SK-N-SH (cell line): ENCODE data around the gene RASGRF1. TPM values are rescaled to one million over a fixed set of nuclear protein-coding genes. Genes with fewer than 3 reads are reported as not detected.

Source experiments
- CTCF ChIA-PET: fragments of 300-600, 350-600 bp; formaldehyde crosslinking; extraction: SDS; loops from one replicate; lab custom pipeline; 2021; lab: Yijun Ruan, JAX
- POLR2A ChIA-PET: fragments of 350-600 bp; sonication (Branson Sonifier 250); formaldehyde crosslinking; extraction: SDS; loops from one replicate; lab custom pipeline; 2020; ENCODE audit warnings: antibody characterized with exemption, inconsistent platforms; lab: Yijun Ruan, JAX
- DNase-seq: peaks from one replicate; pipeline ENCODE4 v3.0.0; 2012
- H2AFZ ChIP-seq: fragments of 200-600 bp; sonication (generic); 2 replicates; pipeline ENCODE4 v1.8.1; 2016; ENCODE audit warnings: antibody characterized with exemption, mild to moderate bottlenecking, low read depth
- H3F3A ChIP-seq: fragments of 200-600 bp; sonication (generic); replicated peaks from 2 replicates; pipeline ENCODE3; 2016; ENCODE audit warnings: antibody characterized with exemption, mild to moderate bottlenecking; ENCODE audit not compliant: insufficient read depth
- H3K27ac ChIP-seq, 2 experiments: fragments of 200-500 bp in 1 of 2; fragments of 200-600 bp in 1 of 2; sonication (Bioruptor generic) in 1 of 2; sonication (generic), shearing (Covaris generic) in 1 of 2; 2 replicates each; pipeline versions ENCODE4 v1.5.1 to v1.6.1; 2014 to 2016; ENCODE audit warnings: low read depth in 2 of 2, inconsistent platforms in 1 of 2, low read length in 1 of 2, mild to moderate bottlenecking in 1 of 2, mixed read lengths in 1 of 2
- H3K27me3 ChIP-seq: fragments of 200-600 bp; sonication (generic), shearing (Covaris generic); 2 replicates; pipeline ENCODE4 v1.6.1; 2016; ENCODE audit warnings: mixed run types; ENCODE audit not compliant: insufficient read depth
- H3K36me3 ChIP-seq, 2 experiments: fragments of 200-500 bp in 1 of 2; fragments of 200-600 bp in 1 of 2; sonication (Bioruptor generic) in 1 of 2; sonication (generic) in 1 of 2; replicated peaks in 1 of 2; 2 replicates each; pipeline versions ENCODE3 to v1.5.1; 2014 to 2016; ENCODE audit warnings: low read length in 1 of 2, mild to moderate bottlenecking in 1 of 2; ENCODE audit not compliant: insufficient read depth in 2 of 2, control insufficient read depth in 1 of 2
- H3K4me1 ChIP-seq, 2 experiments: fragments of 200-500 bp in 1 of 2; fragments of 200-600 bp in 1 of 2; sonication (Bioruptor generic) in 1 of 2; sonication (generic), shearing (Covaris generic) in 1 of 2; 2 replicates each; pipeline versions ENCODE4 v1.5.1 to v1.6.1; 2014 to 2016; ENCODE audit warnings: low read depth in 1 of 2, low read length in 1 of 2, mixed run types in 1 of 2; ENCODE audit not compliant: insufficient read depth in 2 of 2, control insufficient read depth in 1 of 2
- H3K4me2 ChIP-seq: fragments of 200-600 bp; sonication (generic), shearing (Covaris generic); 2 replicates; pipeline ENCODE4 v1.6.1; 2017; ENCODE audit warnings: mixed run types
- H3K4me3 ChIP-seq, 2 experiments: fragments of 200-500 bp in 1 of 2; fragments of 200-600 bp in 1 of 2; sonication (Bioruptor generic) in 1 of 2; sonication (generic), shearing (Covaris generic) in 1 of 2; 2 replicates each; pipeline versions ENCODE4 v1.5.1 to v1.8.1; 2014 to 2016; ENCODE audit warnings: low read depth in 2 of 2, inconsistent platforms in 1 of 2, low read length in 1 of 2, mild to moderate bottlenecking in 1 of 2, mixed read lengths in 1 of 2, moderate library complexity in 1 of 2
- H3K79me2 ChIP-seq: fragments of 200-600 bp; sonication (generic); 2 replicates; pipeline ENCODE4 v1.8.1; 2017; ENCODE audit warnings: mild to moderate bottlenecking; ENCODE audit not compliant: insufficient read depth
- H3K9ac ChIP-seq: fragments of 200-600 bp; sonication (generic); 2 replicates; pipeline ENCODE4 v1.6.1; 2017; ENCODE audit warnings: mixed run types
- H3K9me2 ChIP-seq: fragments of 200-600 bp; sonication (generic); 2 replicates; pipeline ENCODE4 v1.6.1; 2017; ENCODE audit warnings: mixed run types
- H3K9me3 ChIP-seq: fragments of 200-600 bp; sonication (generic); 2 replicates; pipeline ENCODE4 v1.6.1; 2017; ENCODE audit warnings: mixed run types, mild to moderate bottlenecking, moderate library complexity
- H4K20me1 ChIP-seq: fragments of 200-600 bp; sonication (generic); 2 replicates; pipeline ENCODE4 v1.6.1; 2017; ENCODE audit warnings: mild to moderate bottlenecking, mixed run types; ENCODE audit not compliant: insufficient read depth
- CHD2 ChIP-seq: fragments of 150-350 bp; IDR thresholded peaks from 2 replicates; pipeline ENCODE4 v1.6.1; 2018; ENCODE audit warnings: low read length; ENCODE audit not compliant: partially characterized antibody
- EP300 ChIP-seq, 2 experiments: IDR thresholded peaks; 2 replicates each; pipeline versions ENCODE4 v1.4.0 to v1.6.1; 2012; ENCODE audit warnings: borderline replicate concordance in 1 of 2, low read depth in 1 of 2, low read length in 1 of 2
- EZH2phosphoT487 ChIP-seq: fragments of 200-600 bp; sonication (generic); IDR thresholded peaks from 2 replicates; pipeline ENCODE4 v1.6.1; 2017; ENCODE audit warnings: low read depth, mixed run types, mild to moderate bottlenecking, antibody characterized with exemption, moderate library complexity, borderline replicate concordance
- FOXJ3 ChIP-seq: sonication (generic); formaldehyde crosslinking; IDR thresholded peaks from 2 replicates; pipeline ENCODE4 v1.5.1; 2020; ENCODE audit warnings: mild to moderate bottlenecking, missing genetic modification reagents
- FOXM1 ChIP-seq: IDR thresholded peaks from 2 replicates; pipeline ENCODE4 v1.4.0; 2012; ENCODE audit warnings: low read depth, mild to moderate bottlenecking
- GATA2 ChIP-seq: sonication (generic); formaldehyde crosslinking; IDR thresholded peaks from 2 replicates; pipeline ENCODE4 v1.5.0; 2020; ENCODE audit warnings: mild to moderate bottlenecking, missing genetic modification reagents
- JUND ChIP-seq: IDR thresholded peaks from 2 replicates; pipeline ENCODE4 v1.4.0; 2012
- MAX ChIP-seq: IDR thresholded peaks from 2 replicates; pipeline ENCODE4 v1.4.0; 2012; ENCODE audit warnings: low read depth
- NRF1 ChIP-seq: IDR thresholded peaks from 2 replicates; pipeline ENCODE4 v1.6.1; 2012; ENCODE audit warnings: low read depth, mild to moderate bottlenecking, low read length
- PBX3 ChIP-seq: IDR thresholded peaks from 2 replicates; pipeline ENCODE4; 2012
- RAD21 ChIP-seq: IDR thresholded peaks from 2 replicates; pipeline ENCODE4 v1.6.1; 2012; ENCODE audit warnings: mild to moderate bottlenecking, low read length
- RCOR1 ChIP-seq: fragments of 150-350 bp; IDR thresholded peaks from 2 replicates; pipeline ENCODE4 v1.6.1; 2017; ENCODE audit warnings: antibody characterized with exemption, low read length
- RFX5 ChIP-seq: IDR thresholded peaks from 2 replicates; pipeline ENCODE4 v1.6.1; 2012; ENCODE audit warnings: mild to moderate bottlenecking, improper control_type of control experiment, low read length
- RXRA ChIP-seq: IDR thresholded peaks from 2 replicates; pipeline ENCODE4 v1.4.0; 2012; ENCODE audit warnings: low read depth, mild to moderate bottlenecking, borderline replicate concordance
- TAF1 ChIP-seq: IDR thresholded peaks from 2 replicates; pipeline ENCODE4 v1.6.1; 2012; ENCODE audit warnings: low read depth, mild to moderate bottlenecking, low read length, moderate library complexity, borderline replicate concordance
- TCF12 ChIP-seq: IDR thresholded peaks from 2 replicates; pipeline ENCODE4 v1.4.0; 2012
- TEAD4 ChIP-seq: IDR thresholded peaks from 2 replicates; pipeline ENCODE4 v1.4.0; 2012; ENCODE audit warnings: mild to moderate bottlenecking, borderline replicate concordance; ENCODE audit not compliant: insufficient read depth
- WGBS: methylation state at CpG from one replicate; pipeline ENCODE4 v1.1.6; 2017; ENCODE audit warnings: low lambda C conversion rate; 5-methylcytosine and 5-hydroxymethylcytosine counted together
- polyA plus RNA-seq, 3 experiments: library from polyadenylated mRNA; depleted of rRNA; stranded (reverse); fragments of >200 nt; gene quantifications; 2 replicates each; pipeline ENCODE4 v1.2.3, GENCODE V29; 2012

Gene RASGRF1
- polyA plus RNA-seq, 1 of the 3 experiments (the other 2 are of a cell fraction) = 0.10 TPM

DNA sequence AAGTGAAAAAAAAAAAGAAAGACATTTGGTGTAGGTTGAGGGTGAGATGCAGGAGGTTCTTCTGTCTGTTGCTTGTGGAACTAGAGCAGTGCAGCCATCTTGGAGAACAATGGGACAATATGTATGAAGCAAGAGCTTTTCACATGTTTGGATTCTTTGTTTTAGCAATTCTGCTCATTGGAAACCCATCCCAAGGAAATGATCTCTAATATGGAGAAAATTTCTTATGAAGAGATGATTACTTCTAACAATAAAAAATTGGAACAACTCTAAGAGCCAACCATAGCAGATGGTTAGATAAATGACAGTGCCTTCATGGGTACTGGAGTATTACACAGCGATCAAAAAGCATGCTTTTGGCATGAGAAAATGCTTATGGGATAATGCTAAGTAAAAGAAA lies 56.3 kb downstream of the RASGRF1 start (continued):
- TF ChIP-seq PBX3 (no peak), GATA2 (CRISPR knock-in tag) (no peak), FOXJ3 (CRISPR knock-in tag) (no peak), EZH2phosphoT487 (no peak)

- POLR2A ChIA-PET = no interaction called here
- H3F3A ChIP-seq = no peaks in the 10 kb centered on the region
- no peak overlapping the region for H3K4me2 ChIP-seq
- H3K9ac ChIP-seq = no peak overlapping the region
- DNase-seq = no peak
- H2AFZ ChIP-seq = no peak overlapping the region
- H3K9me2 ChIP-seq = no peaks in the 10 kb centered on the region
- H4K20me1 ChIP-seq = no peaks in the 10 kb centered on the region
- 22% methylated on average over 4 of the region's 6 CpGs for WGBS
- no peak overlapping the region for H3K27ac ChIP-seq
- CTCF ChIA-PET = interaction anchor here (1.0 to 17.2 kb wide), 3 partner anchors 122 to 307 kb away, joined by 3 to 629 read pairs (median 7); no protein-coding TSS in a partner anchor
- TF ChIP-seq RAD21 (no peak), JUND (no peak), NRF1 (no peak), CHD2 (no peak), EP300 (IDR thresholded peaks at IDR 0.05; ENCODE audit: borderline replicate concordance in 1 of 2, low read depth in 1 of 2, low read length in 1 of 2) (no peak), RFX5 (no peak), RCOR1 (no peak), PBX3 (no peak), RXRA (no peak), TAF1 (no peak), MAX (no peak), FOXJ3 (CRISPR knock-in tag) (no peak), FOXM1 (no peak), EZH2phosphoT487 (no peak), TCF12 (no peak), TEAD4 (no peak)
- peaks cover 0 to 3% of the 10 kb centered on the region in 2 experiments; a peak in 1 of 4 replicates for H3K4me1 ChIP-seq
- H3K9me3 ChIP-seq = no peaks in the 10 kb centered on the region
- no peaks in the 10 kb centered on the region for H3K36me3 ChIP-seq
- peaks cover 14% of the 10 kb centered on the region; the same call in 1 of the 2 replicates for H3K27me3 ChIP-seq
- H3K79me2 ChIP-seq = no peaks in the 10 kb centered on the region
- H3K4me3 ChIP-seq = no peak overlapping the region
These were observed 57.9 kb downstream of the RASGRF1 start for GRCh38 chr15:79032656-79033055.
